Naive thymus-derived CD4-positive, alpha-beta T cell (primary cell): ENCODE data around the gene TRIP12. TPM values are rescaled to one million over a fixed set of nuclear protein-coding genes. Genes with fewer than 3 reads are reported as not detected.
"Not testable (repeated sequence)": the region's sequence is repeated elsewhere in the genome, so short reads cannot be mapped to it uniquely, and the experiment has no call there.

Source experiments
- ATAC-seq: fragments of 150-1000 bp; cut with Tn5 transposase; 2 replicates; pipeline ENCODE4 v1.10.0; 2021; ENCODE audit warnings: mild to moderate bottlenecking, moderate library complexity
- CTCF ChIA-PET: fragments of 350-600 bp; sonication (Branson Sonifier 250); formaldehyde crosslinking; loops from one replicate; lab custom pipeline; 2021; ENCODE audit warnings: antibody characterized with exemption; lab: Charles Lee
- POLR2A ChIA-PET: fragments of 350-600 bp; sonication (Branson Sonifier 250); formaldehyde crosslinking; loops from one replicate; lab custom pipeline; 2021; ENCODE audit warnings: antibody characterized with exemption, inconsistent platforms; lab: Charles Lee
- DNase-seq, 9 donors: peaks; one replicate each; pipeline versions ENCODE4 v3.0.0 to v3.0.0-alpha.2; 2020 to 2022; ENCODE audit warnings: mixed read lengths in 1 of 9
- H3K27ac ChIP-seq: one replicate; pipeline ENCODE4 v1.7.0; 2013; ENCODE audit warnings: mild to moderate bottlenecking, low read depth, low read length, moderate library complexity
- H3K27me3 ChIP-seq, 2 donors: one replicate each; pipeline ENCODE4 v1.7.0; 2013; ENCODE audit warnings: low read length in 2 of 2, mild to moderate bottlenecking in 2 of 2, moderate library complexity in 2 of 2; ENCODE audit not compliant: control insufficient read depth in 2 of 2, insufficient read depth in 2 of 2
- H3K36me3 ChIP-seq, 3 experiments: 1 replicate in 2 of 3; 2 replicates in 1 of 3; pipeline ENCODE4 v1.7.0; 2013; ENCODE audit warnings: low read length in 3 of 3, mild to moderate bottlenecking in 3 of 3, moderate library complexity in 1 of 3; ENCODE audit not compliant: insufficient read depth in 3 of 3, control insufficient read depth in 2 of 3
- H3K4me1 ChIP-seq, 2 donors: one replicate each; pipeline ENCODE4 v1.7.0; 2013; ENCODE audit warnings: low read length in 2 of 2, mild to moderate bottlenecking in 2 of 2, moderate library complexity in 1 of 2; ENCODE audit not compliant: control insufficient read depth in 2 of 2, insufficient read depth in 2 of 2
- H3K4me3 ChIP-seq: 2 replicates; pipeline ENCODE4 v1.7.0; 2013; ENCODE audit warnings: mild to moderate bottlenecking, low read length
- H3K9me3 ChIP-seq, 3 experiments: 1 replicate in 2 of 3; 2 replicates in 1 of 3; pipeline ENCODE4 v1.7.0; 2013; ENCODE audit warnings: low read length in 3 of 3; ENCODE audit not compliant: control insufficient read depth in 2 of 3
- H3K27ac Mint-ChIP-seq, 9 donors: one replicate each; pipeline ENCODE4 v1.8.0; 2020 to 2022; ENCODE audit warnings: mixed read lengths in 9 of 9, mild to moderate bottlenecking in 8 of 9, moderate library complexity in 5 of 9, inconsistent platforms in 2 of 9
- H3K27me3 Mint-ChIP-seq, 5 donors: one replicate each; pipeline ENCODE4 v1.8.0; 2021 to 2022; ENCODE audit warnings: mixed read lengths in 5 of 5, mild to moderate bottlenecking in 1 of 5
- H3K36me3 Mint-ChIP-seq, 5 donors: one replicate each; pipeline ENCODE4 v1.8.0; 2020 to 2022; ENCODE audit warnings: mixed read lengths in 5 of 5, mild to moderate bottlenecking in 3 of 5, inconsistent platforms in 1 of 5
- H3K4me1 Mint-ChIP-seq, 7 donors: one replicate each; pipeline ENCODE4 v1.8.0; 2020 to 2022; ENCODE audit warnings: mixed read lengths in 7 of 7, mild to moderate bottlenecking in 3 of 7, inconsistent platforms in 1 of 7
- H3K4me3 Mint-ChIP-seq, 10 donors: one replicate each; pipeline ENCODE4 v1.8.0; 2020 to 2022; ENCODE audit warnings: mild to moderate bottlenecking in 10 of 10, mixed read lengths in 10 of 10, moderate library complexity in 6 of 10, inconsistent platforms in 2 of 10
- H3K9me3 Mint-ChIP-seq, 11 donors: one replicate each; pipeline ENCODE4 v1.8.0; 2020 to 2022; ENCODE audit warnings: mixed read lengths in 11 of 11, mild to moderate bottlenecking in 4 of 11, inconsistent platforms in 1 of 11, moderate library complexity in 1 of 11
- intact Hi-C, 2 donors: fragments of 100-400 bp; cut with micrococcal nuclease; formaldehyde crosslinking; loops; one replicate each; pipeline ENCODE4 v1.15.1; 2023
- polyA plus RNA-seq, 2 donors: library from polyadenylated mRNA; unstranded; fragments of 300-500 nt; fragmentation: Illumina TruSeq; gene quantifications; one replicate each; pipeline ENCODE4 v1.2.3, GENCODE V29; 2021
- total RNA-seq, 6 experiments: library from RNA in 5 of 6; stranded (reverse) in 5 of 6; gene quantifications; 1 replicate in 5 of 6; 2 replicates in 1 of 6; pipeline ENCODE4 v1.2.3 and lab custom pipeline; 2021 to 2026

Gene TRIP12
- total and polyA plus RNA-seq, 7 experiments from 2014 or later, result 34.8 to 247 (median 224) TPM

- H3K36me3 Mint-ChIP-seq, H3K4me3 ChIP-seq, DNase-seq, H3K27me3 ChIP-seq, H3K27me3 Mint-ChIP-seq, H3K27ac ChIP-seq, CTCF ChIA-PET, ATAC-seq, H3K9me3 ChIP-seq: not testable (repeated sequence)
- Mint-ChIP-seq H3K4me1 (peaks cover 17 to 47% (median 34%) of the 10 kb centered on the region in 7 donors), H3K27ac (peak overlapping the region in 2 of 9 donors; percentile 37 to 52), H3K9me3 (peaks cover 0 to 10% (median 0%) of the 10 kb centered on the region in 11 donors), H3K4me3 (peak overlapping the region in 6 of 10 donors; percentile 5 to 65 (median 42))
- peaks cover 14% of the 10 kb centered on the region in 2 donors for H3K4me1 ChIP-seq
- peaks cover 0 to 16% (median 0%) of the 10 kb centered on the region in 3 experiments for H3K36me3 ChIP-seq
- POLR2A ChIA-PET, result interaction anchor here (0.6 to 1.0 kb wide), 2 partner anchors 11 to 221 kb away, joined by 3 to 4 read pairs; no protein-coding TSS in a partner anchor
- intact Hi-C loops, result loop anchor here (5.0 to 10.0 kb wide), 7 partner anchors 393 to 1738 kb away; partner anchors contain the start of genes PSMD1 (in 2 of the 2), CAB39 (in 1 of the 2) and SP100 (in 1 of the 2)
Measured at GRCh38 chr2:229924541-229924940, 2.7 kb upstream of the TRIP12 start.

GRCh38 chr2:229922449-229923386, 909 bp upstream of the TRIP12 start, which contains the start of gene FBXO36:
Gene FBXO36, plus strand, starts transcription at chr2:229922503. Its CDS starts 11 bp downstream, at chr2:229922514.
- Mint-ChIP-seq H3K27ac (peak within 1 kb of the TSS; percentile 93 to 100 (median 98)), H3K36me3 (peaks cover 3 to 11% (median 3%) of the 10 kb centered on the region in 5 donors), H3K9me3 (peaks cover 0 to 10% (median 0%) of the 10 kb centered on the region in 11 donors), H3K4me1 (peaks cover 27 to 62% (median 49%) of the 10 kb centered on the region in 7 donors), H3K27me3 (no peaks in the 10 kb centered on the region), H3K4me3 (peak within 1 kb of the TSS; percentile 85 to 99 (median 96))
- Histone ChIP-seq H3K27me3 (no peaks in the 10 kb centered on the region), H3K36me3 (peaks cover 0 to 16% (median 0%) of the 10 kb centered on the region in 3 experiments), H3K27ac (peak within 1 kb of the TSS; percentile 98), H3K4me1 (peaks cover 18 to 31% of the 10 kb centered on the region in 2 donors), H3K9me3 (no peaks in the 10 kb centered on the region), H3K4me3 (peak within 1 kb of the TSS; percentile 99)
- DNase-seq, result peak in 2 of 9 donors; percentile 44 to 91
- intact Hi-C loops, result loop anchor here (1.0 to 10.0 kb wide), 11 partner anchors 121 to 1859 kb away; partner anchors contain the start of genes PSMD1 (in 2 of the 2), CAB39 (in 1 of the 2), PDE6D (in 1 of the 2) and SP100 (in 1 of the 2)
- ChIA-PET POLR2A (interaction anchor here (0.8 to 1.8 kb wide), 4 partner anchors 11 to 91 kb away, joined by 3 to 13 read pairs (median 6); no protein-coding TSS in a partner anchor), CTCF (interaction anchor here (1.3 kb wide), 1 partner anchor 94 kb away, joined by 3 read pairs; no protein-coding TSS in a partner anchor)
- ATAC-seq, result peak; percentile 78

GRCh38 chr2:229921101-229921891, 513 bp downstream of the TRIP12 start:
- Mint-ChIP-seq H3K36me3 (peaks cover 5 to 15% (median 12%) of the 10 kb centered on the region in 5 donors), H3K27me3 (no peaks in the 10 kb centered on the region), H3K9me3 (peaks cover 0 to 10% (median 0%) of the 10 kb centered on the region in 11 donors), H3K4me1 (peaks cover 34 to 68% (median 54%) of the 10 kb centered on the region in 7 donors), H3K27ac (peak overlapping the region; percentile 93 to 100 (median 97)), H3K4me3 (peak overlapping the region; percentile 85 to 99 (median 96))
- H3K27ac ChIP-seq, result peak overlapping the region; percentile 98
- H3K27me3 ChIP-seq, result no peaks in the 10 kb centered on the region
- intact Hi-C loops, result loop anchor here (2.0 to 10.0 kb wide), 11 partner anchors 68 to 1741 kb away; partner anchors contain the start of genes PSMD1 (in 2 of the 2), CAB39 (in 1 of the 2), NCL (in 1 of the 2) and SP100 (in 1 of the 2)
- no peaks in the 10 kb centered on the region for H3K9me3 ChIP-seq
- peaks cover 0 to 16% (median 0%) of the 10 kb centered on the region in 3 experiments for H3K36me3 ChIP-seq
- ATAC-seq (peak; percentile 20), DNase-seq (peak in 7 of 9 donors; percentile 63 to 74 (median 71))
- POLR2A ChIA-PET, result interaction anchor here (0.6 to 1.8 kb wide), 7 partner anchors 9 to 694 kb away, joined by 3 to 13 read pairs (median 4); no protein-coding TSS in a partner anchor
- peaks cover 18 to 35% of the 10 kb centered on the region in 2 donors for H3K4me1 ChIP-seq
- CTCF ChIA-PET, result interaction anchor here (0.6 to 3.0 kb wide), 3 partner anchors 92 to 127 kb away, joined by 3 to 10 read pairs (median 3); no protein-coding TSS in a partner anchor
- H3K4me3 ChIP-seq, result peak overlapping the region; percentile 72

GRCh38 chr2:229920011-229920641, 1.7 kb downstream of the TRIP12 start:
- ChIA-PET POLR2A (interaction anchor here (0.6 to 1.3 kb wide), 5 partner anchors 9 to 124 kb away, joined by 3 to 4 read pairs (median 4); no protein-coding TSS in a partner anchor), CTCF (interaction anchor here (0.6 to 3.0 kb wide), 4 partner anchors 9 to 119 kb away, joined by 4 to 10 read pairs (median 6); no protein-coding TSS in a partner anchor)
- peak overlapping the region; percentile 72 for H3K4me3 ChIP-seq
- peaks cover 0 to 16% (median 0%) of the 10 kb centered on the region in 3 experiments for H3K36me3 ChIP-seq
- H3K27ac Mint-ChIP-seq, result peak overlapping the region; percentile 93 to 99 (median 96)
- DNase-seq, result peak in 8 of 9 donors; percentile 17 to 59 (median 46)
- no peak for ATAC-seq
- no peaks in the 10 kb centered on the region for H3K27me3 ChIP-seq
- H3K4me3 Mint-ChIP-seq, result peak overlapping the region; percentile 85 to 99 (median 92)
- peaks cover 0 to 10% (median 0%) of the 10 kb centered on the region in 11 donors for H3K9me3 Mint-ChIP-seq
- no peaks in the 10 kb centered on the region for H3K9me3 ChIP-seq
- no peaks in the 10 kb centered on the region for H3K27me3 Mint-ChIP-seq
- intact Hi-C loops, result loop anchor here (1.0 to 10.0 kb wide), 14 partner anchors 10 to 1742 kb away; partner anchors contain the start of genes PSMD1 (in 2 of the 2), CAB39 (in 1 of the 2), NCL (in 1 of the 2) and SP100 (in 1 of the 2)
- H3K4me1 Mint-ChIP-seq, result peaks cover 28 to 74% (median 56%) of the 10 kb centered on the region in 7 donors
- H3K27ac ChIP-seq, result peak overlapping the region; percentile 98
- peaks cover 5 to 15% (median 12%) of the 10 kb centered on the region in 5 donors for H3K36me3 Mint-ChIP-seq
- peaks cover 18 to 35% of the 10 kb centered on the region in 2 donors for H3K4me1 ChIP-seq

GRCh38 chr2:229917793-229918192, 4.0 kb downstream of the TRIP12 start:
- peaks cover 40 to 81% (median 58%) of the 10 kb centered on the region in 7 donors for H3K4me1 Mint-ChIP-seq

More at GRCh38 chr2:229917793-229918192, 4.0 kb downstream of the TRIP12 start:
- H3K36me3 ChIP-seq, result peaks cover 0 to 18% (median under 1%) of the 10 kb centered on the region in 3 experiments
- peaks cover 0 to 10% (median 0%) of the 10 kb centered on the region in 11 donors for H3K9me3 Mint-ChIP-seq
- no peaks in the 10 kb centered on the region for H3K9me3 ChIP-seq
- CTCF ChIA-PET, result no interaction called here
- POLR2A ChIA-PET, result no interaction called here
- no peak for ATAC-seq
- H3K27me3 Mint-ChIP-seq, result no peaks in the 10 kb centered on the region
- H3K4me1 ChIP-seq, result peaks cover 24 to 39% of the 10 kb centered on the region in 2 donors
- intact Hi-C loops, result no loop called here
- no peaks in the 10 kb centered on the region for H3K27me3 ChIP-seq
- no peak overlapping the region for H3K4me3 ChIP-seq
- peak overlapping the region; percentile 4 for H3K27ac ChIP-seq
- H3K27ac Mint-ChIP-seq, result peak overlapping the region in 8 of 9 donors; percentile 1 to 97 (median 55)
- H3K4me3 Mint-ChIP-seq, result peak overlapping the region in 5 of 10 donors; percentile 7 to 85 (median 17)
- no peak for DNase-seq
- peaks cover 7 to 18% (median 16%) of the 10 kb centered on the region in 5 donors for H3K36me3 Mint-ChIP-seq
